ENCODE results near the gene CHRM4. TPM values are rescaled to one million over a fixed set of nuclear protein-coding genes. Genes with fewer than 3 reads are reported as not detected.

Gene CHRM4
- total RNA-seq, 1 experiment from 2014 or later = 0.97 TPM

DNA sequence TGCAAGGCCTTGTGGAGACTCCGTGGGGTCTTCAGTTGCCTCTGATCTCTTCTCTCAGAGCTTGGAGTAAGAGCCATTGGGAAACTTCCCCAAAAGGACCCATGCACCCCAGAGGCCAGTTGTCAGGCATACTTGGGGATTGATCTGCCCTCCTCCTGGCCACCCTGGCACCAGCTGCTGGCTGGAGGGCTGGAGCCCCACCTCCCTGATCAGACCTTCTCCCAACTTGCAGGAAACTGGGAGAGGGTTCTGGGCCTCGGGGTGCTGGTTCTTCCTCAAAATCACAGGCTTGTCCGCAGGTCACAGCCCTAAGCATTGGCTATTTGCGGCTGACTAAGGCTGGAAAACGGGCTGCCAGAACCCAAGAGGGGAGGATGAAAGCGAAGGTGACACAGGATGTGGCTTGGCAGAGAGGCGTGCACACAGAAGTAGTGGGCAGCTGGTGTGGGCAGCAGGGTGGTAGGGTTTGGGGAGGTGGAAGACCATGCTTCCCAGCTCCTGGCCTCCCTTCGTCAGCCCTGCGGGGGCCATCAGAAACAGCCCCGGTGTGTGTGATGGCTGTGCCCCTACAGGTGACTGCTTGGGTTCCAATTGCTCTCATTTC lies 45.6 kb downstream of the CHRM4 start:
- Histone ChIP-seq H3K36me3 (no peaks in the 10 kb centered on the region), H3K27me3 (peaks cover 6% of the 10 kb centered on the region), H3K9me3 (replicated peaks) (no peaks in the 10 kb centered on the region), H3K4me1 (peaks cover 15% of the 10 kb centered on the region), H3K27ac (no peak overlapping the region), H3K4me3 (peak overlapping the region; percentile 44; the same call in 1 of the 2 replicates)
- no peak for DNase-seq

DNA sequence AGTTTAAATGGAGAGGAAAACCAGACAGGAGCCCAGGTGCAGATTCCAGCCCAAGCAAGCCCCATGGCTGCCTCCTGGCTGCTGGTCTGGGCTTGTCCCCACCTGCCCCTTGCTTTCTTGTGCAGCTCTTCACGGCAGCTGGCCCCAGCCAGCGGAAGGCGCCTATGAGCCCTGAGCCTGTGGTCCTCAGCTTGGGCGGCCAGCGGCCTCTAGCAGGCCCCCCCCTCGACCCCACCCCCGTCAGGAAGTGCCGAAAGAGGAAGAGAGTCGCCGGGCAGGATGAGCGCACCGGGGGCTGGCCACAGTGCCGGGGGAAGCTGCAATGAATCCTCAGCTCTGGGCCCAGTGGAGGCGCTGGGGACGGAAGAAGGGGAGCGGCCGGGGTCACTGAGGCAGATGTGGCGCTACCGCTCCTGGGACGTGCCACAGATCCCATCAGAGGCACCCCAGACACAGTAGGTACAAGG lies 46.4 kb downstream of the CHRM4 start:
- Histone ChIP-seq H3K9me3 (replicated peaks) (no peaks in the 10 kb centered on the region), H3K4me1 (peaks cover 15% of the 10 kb centered on the region), H3K27me3 (peaks cover 6% of the 10 kb centered on the region), H3K36me3 (no peaks in the 10 kb centered on the region), H3K4me3 (peak overlapping the region; percentile 44), H3K27ac (no peak overlapping the region)
- peak; percentile 63 to 76 for DNase-seq

DNA sequence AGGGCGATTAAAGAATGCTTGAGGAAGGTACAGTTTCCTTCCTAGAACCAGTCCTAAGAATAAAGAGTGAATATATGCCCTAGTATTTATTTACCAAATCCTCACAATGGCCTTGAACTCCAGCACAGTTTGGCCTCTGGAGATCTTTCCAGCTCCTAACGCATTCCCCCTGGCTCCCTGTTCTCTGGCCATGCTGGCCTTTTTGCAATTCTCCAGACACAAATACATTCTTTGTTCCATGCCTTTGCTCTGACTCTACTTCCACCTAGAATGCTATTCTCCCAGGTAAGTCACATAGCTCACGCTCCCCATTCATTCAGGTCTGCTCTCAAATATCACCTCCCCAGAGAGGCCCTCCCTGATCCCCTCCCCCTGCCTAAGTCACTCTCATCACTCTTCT lies 48.1 kb downstream of the CHRM4 start:
- DNase-seq = no peak
- H3K4me3 ChIP-seq = no peak overlapping the region
- peaks cover 6% of the 10 kb centered on the region for H3K27me3 ChIP-seq
- no peak overlapping the region for H3K27ac ChIP-seq
- no peaks in the 10 kb centered on the region for H3K36me3 ChIP-seq
- H3K9me3 ChIP-seq (replicated peaks) = no peaks in the 10 kb centered on the region
- H3K4me1 ChIP-seq = peaks cover 17% of the 10 kb centered on the region

DNA sequence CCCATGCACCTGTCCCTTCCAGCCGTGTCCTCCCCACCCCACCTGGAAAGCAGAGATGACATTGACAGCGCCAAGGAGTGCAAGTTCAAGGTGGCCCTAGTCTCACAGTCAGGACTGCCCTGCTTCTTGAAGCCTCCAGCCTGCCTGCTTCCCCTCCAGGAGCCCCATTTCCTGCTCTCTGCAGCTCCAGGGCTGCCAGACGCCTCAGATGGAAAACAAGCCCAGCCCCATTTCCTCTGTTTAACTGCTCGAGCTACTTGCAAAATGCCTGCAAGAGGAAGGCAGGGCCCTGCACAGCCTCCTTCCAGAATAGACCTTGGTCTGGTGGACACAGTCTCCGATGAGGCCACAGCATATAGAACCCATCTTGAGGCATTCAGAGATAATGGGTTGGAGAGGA lies 49.3 kb downstream of the CHRM4 start:
- H3K4me1 ChIP-seq = peaks cover 17% of the 10 kb centered on the region

DNA sequence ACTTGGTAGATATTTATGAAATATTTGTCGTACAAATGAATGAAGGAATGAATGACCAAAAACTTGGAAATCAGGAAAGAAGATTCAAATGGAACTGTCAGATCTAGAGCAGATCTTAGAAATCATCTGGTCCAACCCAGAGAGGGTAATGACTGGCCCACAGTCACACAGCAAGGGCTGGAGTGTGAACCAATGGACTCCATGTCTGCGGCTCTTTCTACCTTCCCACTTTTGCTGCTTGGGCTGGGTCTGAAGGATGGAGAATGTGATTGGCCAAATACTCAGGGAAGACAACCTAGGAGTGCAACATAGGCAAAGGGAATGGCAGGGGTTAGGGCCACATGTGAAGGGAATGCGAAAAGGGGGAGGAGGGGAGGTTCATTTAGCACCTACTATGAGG lies 50.1 kb downstream of the CHRM4 start:
- H3K27ac ChIP-seq = no peak overlapping the region
- no peak overlapping the region for H3K4me3 ChIP-seq
- peaks cover 8% of the 10 kb centered on the region for H3K27me3 ChIP-seq
- peaks cover 15% of the 10 kb centered on the region for H3K4me1 ChIP-seq
- H3K9me3 ChIP-seq (replicated peaks) = no peaks in the 10 kb centered on the region
- no peaks in the 10 kb centered on the region for H3K36me3 ChIP-seq
- DNase-seq = no peak

More for the DNA sequence above, 49.3 kb downstream of the CHRM4 start:
- Histone ChIP-seq H3K27me3 (peaks cover 8% of the 10 kb centered on the region), H3K27ac (no peak overlapping the region), H3K4me3 (no peak overlapping the region), H3K9me3 (replicated peaks) (no peaks in the 10 kb centered on the region), H3K36me3 (no peaks in the 10 kb centered on the region)
- no peak for DNase-seq

DNA sequence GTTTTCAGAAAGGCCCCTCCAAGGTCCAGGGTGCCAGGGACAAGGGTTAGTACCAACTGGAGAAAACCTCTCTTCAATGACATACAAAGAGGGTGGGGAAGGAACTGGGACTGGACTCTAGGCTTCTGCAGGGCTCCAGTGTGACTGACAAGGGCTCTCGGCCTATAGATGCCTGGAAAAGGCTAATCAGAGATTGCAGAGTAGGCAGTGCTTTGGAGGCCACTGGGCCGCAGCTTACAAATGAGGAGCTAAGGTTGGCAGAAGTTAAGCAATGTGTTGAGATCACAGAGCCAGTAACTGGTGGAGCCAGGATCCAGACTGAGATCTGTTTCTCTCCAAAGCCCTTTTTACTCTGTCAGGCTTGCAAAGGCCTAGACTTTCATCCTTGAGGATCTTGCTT lies 51.8 kb downstream of the CHRM4 start:
- peaks cover 8% of the 10 kb centered on the region for H3K27me3 ChIP-seq
- no peak overlapping the region for H3K4me3 ChIP-seq
- DNase-seq = no peak
- H3K9me3 ChIP-seq (replicated peaks) = no peaks in the 10 kb centered on the region
- peaks cover 6% of the 10 kb centered on the region for H3K4me1 ChIP-seq
- H3K36me3 ChIP-seq = no peaks in the 10 kb centered on the region
- H3K27ac ChIP-seq = no peak overlapping the region

DNA sequence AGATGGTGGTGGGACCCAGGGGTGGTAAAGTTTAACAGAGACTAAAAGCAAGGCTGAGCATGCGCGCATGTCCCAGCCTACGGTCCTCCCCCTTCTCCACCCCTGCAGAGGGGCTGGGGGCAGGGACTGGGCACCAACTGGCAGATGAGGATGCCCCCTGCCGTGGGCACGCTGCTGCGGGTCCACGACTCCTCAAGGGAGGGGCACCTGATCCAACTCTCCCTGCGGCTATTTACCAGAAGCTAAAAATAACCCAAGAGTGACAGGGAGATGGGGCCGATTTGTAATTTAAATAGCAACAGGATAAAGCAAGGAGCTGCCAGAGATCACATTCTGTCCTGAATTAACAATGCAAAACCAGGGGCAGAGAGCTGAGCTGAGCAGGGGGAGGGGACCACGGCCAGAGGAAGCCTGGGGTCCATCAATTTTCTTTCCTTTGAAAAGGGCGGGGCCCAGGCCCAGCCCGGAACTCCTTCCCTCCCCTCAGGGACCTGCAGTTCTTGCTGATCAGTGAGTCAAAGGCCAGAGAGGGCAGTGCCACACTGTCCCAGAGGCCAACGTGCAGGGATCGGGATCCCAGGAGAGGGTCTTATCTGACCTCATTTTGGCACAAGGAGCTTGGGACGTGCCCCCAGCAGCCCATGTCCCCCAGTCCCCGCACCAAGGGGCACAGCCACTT lies 52.4 kb downstream of the CHRM4 start:
- Histone ChIP-seq H3K4me1 (0 out of 2 replicates have a peak, but pooled peaks cover 2% of the 10 kb centered on the region), H3K4me3 (peak overlapping the region; percentile 35), H3K36me3 (no peaks in the 10 kb centered on the region), H3K27me3 (peaks cover 8% of the 10 kb centered on the region), H3K27ac (no peak overlapping the region), H3K9me3 (replicated peaks) (no peaks in the 10 kb centered on the region)
- peak in 1 of 2 experiments; percentile 34 for DNase-seq

DNA sequence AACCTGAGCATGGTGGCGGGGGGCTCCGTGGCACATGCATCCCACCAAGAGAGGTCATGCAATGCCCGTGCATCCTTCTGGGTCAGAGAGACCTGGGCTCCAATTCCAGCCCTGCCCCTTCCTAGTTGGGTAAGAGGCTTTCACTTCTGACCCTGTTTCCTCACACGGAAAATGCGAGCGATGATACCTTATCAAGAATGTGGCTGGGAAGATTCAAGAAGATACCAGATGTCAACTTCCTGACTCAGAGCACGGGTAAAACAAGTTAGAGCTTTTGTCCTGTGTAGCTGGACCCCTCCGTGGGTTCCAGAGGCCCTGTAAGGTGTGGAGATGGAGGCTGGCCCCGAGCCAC lies 53.0 kb downstream of the CHRM4 start:
- Histone ChIP-seq H3K4me3 (peak overlapping the region; percentile 35), H3K27me3 (peaks cover 8% of the 10 kb centered on the region), H3K9me3 (replicated peaks) (no peaks in the 10 kb centered on the region), H3K27ac (no peak overlapping the region), H3K36me3 (no peaks in the 10 kb centered on the region), H3K4me1 (0 out of 2 replicates have a peak, but pooled peaks cover 2% of the 10 kb centered on the region)
- DNase-seq = no peak

DNA sequence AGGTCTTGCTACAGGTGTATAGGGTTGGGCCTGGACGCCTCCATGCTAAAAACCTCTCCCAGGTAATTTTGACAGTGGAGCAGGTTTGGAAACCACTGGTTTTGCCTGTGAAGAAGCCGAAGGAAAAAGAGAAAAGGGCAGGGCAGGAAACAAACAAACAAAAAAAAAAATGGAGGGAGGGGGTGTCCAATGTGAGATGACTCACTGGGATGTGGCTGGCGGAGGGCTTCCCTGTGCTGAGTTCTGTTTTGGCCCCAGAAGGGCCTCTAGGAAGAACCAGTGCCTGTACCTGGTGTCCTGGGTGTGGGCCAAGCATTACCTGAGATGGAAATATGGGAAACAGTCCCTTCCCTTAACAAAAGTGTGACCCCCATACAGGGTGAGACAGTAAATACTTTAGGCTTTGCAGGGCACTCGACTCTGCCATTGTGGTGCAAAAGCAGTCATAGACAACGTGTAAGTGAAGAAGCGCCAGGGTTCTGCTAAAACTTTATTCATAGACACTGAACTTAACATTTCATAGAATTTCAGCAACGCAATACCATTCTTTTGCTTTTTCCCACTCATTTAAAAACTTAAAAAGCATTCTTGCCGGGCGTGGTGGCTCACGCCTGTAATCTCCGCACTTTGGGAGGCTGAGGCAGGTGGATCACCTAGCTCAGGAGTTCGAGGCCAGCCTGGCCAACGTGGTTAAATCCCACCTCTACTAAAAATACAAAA lies 53.8 kb downstream of the CHRM4 start:
- no peak overlapping the region for H3K4me3 ChIP-seq
- H3K4me1 ChIP-seq = 0 out of 2 replicates have a peak, but pooled peaks cover 2% of the 10 kb centered on the region
- peaks cover 8% of the 10 kb centered on the region for H3K27me3 ChIP-seq
- H3K36me3 ChIP-seq = no peaks in the 10 kb centered on the region
- no peak for DNase-seq
- H3K27ac ChIP-seq = no peak overlapping the region
- no peaks in the 10 kb centered on the region for H3K9me3 ChIP-seq (replicated peaks)

DNA sequence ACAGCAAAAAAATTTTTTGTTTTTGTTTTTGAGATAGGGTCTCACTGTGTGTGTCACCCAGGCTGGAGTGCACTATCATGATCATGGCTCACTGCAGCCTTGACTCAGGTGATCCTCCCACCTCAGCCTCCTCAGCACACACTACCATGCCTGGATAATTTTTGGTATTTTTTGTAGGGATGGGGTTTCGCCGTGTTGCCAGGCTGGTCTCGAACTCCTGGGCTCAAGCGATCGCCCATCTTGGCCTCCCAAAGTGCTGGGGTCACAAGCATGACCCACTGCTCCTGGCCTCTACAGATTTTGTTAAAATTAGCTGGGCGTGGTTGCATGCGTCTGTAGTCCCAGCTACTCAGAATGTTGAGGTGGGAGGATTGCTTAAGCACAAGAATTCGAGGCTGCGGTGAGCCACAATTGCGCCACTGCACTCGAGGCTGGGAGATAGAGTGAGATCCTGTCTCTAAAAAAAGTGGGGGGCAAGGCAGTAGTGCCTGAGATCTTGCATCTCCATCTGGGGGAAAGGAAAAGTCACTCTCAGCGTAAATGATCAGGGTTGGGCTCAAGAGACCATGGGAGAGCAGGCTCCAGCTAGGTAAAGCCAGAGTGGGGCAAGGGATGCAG lies 54.9 kb downstream of the CHRM4 start:
- H3K9me3 ChIP-seq (replicated peaks) = no peaks in the 10 kb centered on the region
- H3K27ac ChIP-seq = no peak overlapping the region
- no peak overlapping the region for H3K4me3 ChIP-seq
- no peak for DNase-seq
- peaks cover 7% of the 10 kb centered on the region; the same call in 1 of the 2 replicates for H3K27me3 ChIP-seq
- no peaks in the 10 kb centered on the region for H3K36me3 ChIP-seq
- 0 out of 2 replicates have a peak, but pooled peaks cover 2% of the 10 kb centered on the region for H3K4me1 ChIP-seq

DNA sequence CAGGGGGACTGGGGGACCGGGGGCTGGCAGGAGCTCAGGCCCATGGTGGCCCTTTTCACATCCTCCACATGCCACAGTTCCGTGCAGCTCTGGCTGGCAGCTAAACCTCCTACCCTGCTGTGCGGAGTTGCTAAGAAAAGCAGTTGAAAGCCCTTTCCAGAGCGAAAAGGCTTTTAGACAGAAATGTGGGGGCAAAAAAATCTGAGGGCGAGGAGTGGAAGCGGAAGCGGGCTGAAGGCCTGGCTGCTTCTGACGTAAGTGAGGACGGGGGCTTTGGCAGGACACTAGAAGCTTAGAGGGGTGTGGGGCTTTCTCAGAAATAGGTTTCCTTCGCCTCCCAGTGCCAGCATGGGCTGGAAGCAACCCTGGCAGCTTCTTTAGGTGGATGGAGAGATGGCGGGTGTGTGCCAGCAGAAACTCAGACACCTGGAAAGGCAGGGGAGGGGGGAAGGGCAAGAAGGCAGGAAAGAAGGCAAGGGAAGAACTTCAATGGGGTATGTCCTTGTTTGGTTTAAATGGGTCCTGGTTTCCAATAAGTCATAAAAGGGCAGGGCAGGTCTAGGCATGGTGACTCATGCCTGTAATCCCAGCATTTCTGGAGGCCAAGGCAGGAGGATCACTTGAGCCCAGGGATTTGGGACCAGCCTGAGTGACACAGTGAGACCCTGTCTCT lies 55.5 kb downstream of the CHRM4 start:
- DNase-seq = no peak
- H3K4me1 ChIP-seq = peaks cover 5% of the 10 kb centered on the region; the same call in 1 of the 2 replicates
- H3K36me3 ChIP-seq = no peaks in the 10 kb centered on the region
- no peak overlapping the region for H3K27ac ChIP-seq
- peaks cover 7% of the 10 kb centered on the region; the same call in 1 of the 2 replicates for H3K27me3 ChIP-seq
- H3K9me3 ChIP-seq (replicated peaks) = no peaks in the 10 kb centered on the region
- H3K4me3 ChIP-seq = no peak overlapping the region

DNA sequence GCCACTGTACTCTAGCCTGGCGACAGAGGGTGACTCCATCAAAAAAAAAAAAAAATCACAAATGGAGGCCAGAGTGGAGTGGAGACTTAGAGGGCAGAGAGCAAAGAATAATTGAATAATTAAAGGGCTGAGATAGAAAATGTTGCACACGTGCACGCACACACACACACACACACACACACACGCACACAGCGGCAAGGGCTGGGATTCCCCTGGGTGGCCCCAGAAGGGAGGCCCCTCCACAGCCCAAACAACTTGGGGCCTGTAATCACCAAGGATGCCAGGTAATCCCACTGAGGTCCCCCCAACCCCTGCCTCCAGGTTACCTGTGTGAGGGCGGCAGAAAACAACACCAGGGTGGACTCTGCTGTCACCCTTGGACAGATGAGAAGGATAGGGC lies 56.3 kb downstream of the CHRM4 start:
- H3K27ac ChIP-seq = no peak overlapping the region

DNA sequence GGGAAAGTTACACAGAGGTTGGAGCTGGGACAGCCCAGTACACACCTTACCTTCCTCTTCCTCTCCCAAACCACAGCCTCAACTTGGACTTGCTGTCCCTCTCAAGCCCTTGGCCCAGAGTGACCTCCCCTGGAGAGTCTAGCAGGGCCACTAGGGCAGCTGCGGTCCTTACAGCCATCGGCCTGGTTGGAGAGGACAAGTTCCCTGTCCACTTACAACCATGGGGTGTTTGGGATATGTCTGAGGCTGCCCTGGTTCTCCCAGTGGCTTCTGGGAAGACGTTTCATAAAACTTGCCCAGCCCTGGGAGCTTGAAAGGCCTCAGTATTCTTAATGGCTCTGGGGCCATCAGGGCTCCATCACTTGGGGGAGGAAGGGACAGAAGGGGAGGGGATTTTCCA lies 57.4 kb downstream of the CHRM4 start:
- Histone ChIP-seq H3K36me3 (no peaks in the 10 kb centered on the region), H3K9me3 (replicated peaks) (no peaks in the 10 kb centered on the region), H3K4me3 (no peak overlapping the region), H3K4me1 (peaks cover 15% of the 10 kb centered on the region), H3K27me3 (peaks cover 7% of the 10 kb centered on the region; the same call in 1 of the 2 replicates), H3K27ac (no peak overlapping the region)
- no peak for DNase-seq

More for the DNA sequence above, 56.3 kb downstream of the CHRM4 start:
- Histone ChIP-seq H3K9me3 (replicated peaks) (no peaks in the 10 kb centered on the region), H3K4me3 (no peak overlapping the region), H3K36me3 (no peaks in the 10 kb centered on the region), H3K27me3 (peaks cover 7% of the 10 kb centered on the region; the same call in 1 of the 2 replicates), H3K4me1 (peaks cover 9% of the 10 kb centered on the region)
- DNase-seq = no peak
